ENCODE data around the gene ASNSD1.
A peak's percentile ranks its signal among the peaks of the same experiment; 100 is the strongest.

ASNSD1 gene

DNA sequence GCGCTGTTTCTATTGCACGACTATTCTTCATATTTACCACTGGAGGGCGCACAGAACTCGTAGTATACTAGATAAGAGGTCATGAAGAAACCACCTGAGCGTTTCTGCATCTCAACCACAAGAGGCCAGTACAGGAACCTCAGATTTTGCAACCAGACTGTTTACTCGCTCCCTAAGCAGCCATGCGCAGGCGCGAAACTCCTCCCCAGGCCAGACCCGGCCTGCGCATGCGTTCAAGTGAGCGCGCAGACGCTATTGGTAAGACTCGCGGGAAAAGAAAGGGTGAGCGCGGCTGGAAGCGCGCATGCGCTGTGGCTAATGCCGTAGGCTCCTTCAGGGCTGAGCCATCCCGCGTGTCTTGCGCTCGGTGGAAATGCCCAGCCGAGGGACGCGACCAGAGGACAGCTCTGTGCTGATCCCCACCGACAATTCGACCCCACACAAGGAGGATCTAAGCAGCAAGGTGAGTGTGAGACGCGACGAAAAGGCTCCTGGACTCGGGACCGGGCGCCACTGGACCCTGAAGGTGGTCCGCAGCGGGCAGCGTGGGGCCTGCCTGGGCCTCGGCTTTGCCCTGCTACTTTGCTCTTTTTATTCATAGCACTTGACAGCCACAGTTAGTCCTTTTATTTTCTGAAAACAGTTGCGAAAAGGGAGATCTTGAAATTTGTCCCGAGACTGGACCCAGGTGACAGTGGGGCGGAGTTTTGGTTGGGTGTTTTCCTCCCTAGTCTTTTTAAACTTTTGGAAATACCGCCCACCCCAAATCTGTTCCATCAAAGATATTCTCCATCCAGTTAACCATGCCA is at the start of gene ASNSD1:
Gene ASNSD1 (plus strand): TSS at position 312 of the 809 bp plus-strand sequence. CDS start 4,674 bp downstream, outside the sequence.
- DNase-seq (ENCODE audit: low spot score) = peak; percentile 100

GRCh38 chr2:189613077-189613636 is 48.1 kb upstream of the ASNSD1 start:
- DNase-seq (ENCODE audit: low spot score) = peak; percentile 41

- peak; percentile 6 for DNase-seq (ENCODE audit: low spot score)
Measured at GRCh38 chr2:189613650-189614420, 47.4 kb upstream of the ASNSD1 start.

- DNase-seq (ENCODE audit: low spot score) = no peak
Measured at GRCh38 chr2:189614585-189614984, 46.7 kb upstream of the ASNSD1 start.

GRCh38 chr2:189618197-189618596 is 43.1 kb upstream of the ASNSD1 start:
- DNase-seq (ENCODE audit: low spot score) = no peak

- DNase-seq (ENCODE audit: low spot score) = no peak
Measured at GRCh38 chr2:189621781-189622180, 39.5 kb upstream of the ASNSD1 start.

DNA sequence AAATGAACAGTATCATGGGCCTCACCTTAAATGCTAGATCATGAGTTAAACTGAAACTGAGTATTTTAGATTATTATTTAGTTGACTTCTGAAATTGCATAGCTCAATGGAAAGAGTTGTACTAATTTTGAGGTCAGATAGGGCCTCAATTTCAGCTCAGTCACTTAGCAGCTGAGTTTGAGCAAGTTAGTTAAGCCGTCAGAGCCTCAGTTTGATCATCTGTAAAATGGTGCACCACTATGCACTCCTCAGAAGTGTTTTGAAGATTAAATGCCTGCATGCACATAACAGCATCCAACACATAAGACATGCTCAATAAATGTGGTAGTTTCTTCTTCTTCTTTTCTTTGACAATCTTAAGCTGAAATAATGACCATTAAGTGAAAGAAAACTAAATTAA is 38.2 kb upstream of the ASNSD1 start:
- no peak for DNase-seq (ENCODE audit: low spot score)

GRCh38 chr2:189624648-189625355 is 36.5 kb upstream of the ASNSD1 start:
- DNase-seq (ENCODE audit: low spot score) = no peak

DNA sequence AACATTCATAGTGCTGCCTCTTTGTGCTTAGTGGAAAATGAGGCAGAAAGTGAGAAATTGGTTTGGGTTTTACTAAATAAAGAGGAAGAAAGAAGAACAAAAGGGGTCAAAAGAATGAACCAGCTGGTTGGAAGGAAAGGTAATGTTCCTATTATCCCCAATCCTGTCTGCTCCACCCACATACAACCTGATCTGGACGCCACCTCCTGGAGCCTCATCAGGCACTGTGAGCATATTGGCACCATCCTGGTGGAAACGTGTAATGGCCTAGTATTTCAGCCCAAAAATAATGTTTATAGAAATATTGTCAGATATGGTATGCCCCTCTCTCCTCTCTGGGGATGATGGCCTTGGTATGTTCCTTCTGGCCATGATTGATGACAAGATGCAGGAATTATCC is 35.6 kb upstream of the ASNSD1 start:
- no peak for DNase-seq (ENCODE audit: low spot score)

- no peak for DNase-seq (ENCODE audit: low spot score)
Measured at GRCh38 chr2:189627789-189628188, 33.5 kb upstream of the ASNSD1 start.

DNA sequence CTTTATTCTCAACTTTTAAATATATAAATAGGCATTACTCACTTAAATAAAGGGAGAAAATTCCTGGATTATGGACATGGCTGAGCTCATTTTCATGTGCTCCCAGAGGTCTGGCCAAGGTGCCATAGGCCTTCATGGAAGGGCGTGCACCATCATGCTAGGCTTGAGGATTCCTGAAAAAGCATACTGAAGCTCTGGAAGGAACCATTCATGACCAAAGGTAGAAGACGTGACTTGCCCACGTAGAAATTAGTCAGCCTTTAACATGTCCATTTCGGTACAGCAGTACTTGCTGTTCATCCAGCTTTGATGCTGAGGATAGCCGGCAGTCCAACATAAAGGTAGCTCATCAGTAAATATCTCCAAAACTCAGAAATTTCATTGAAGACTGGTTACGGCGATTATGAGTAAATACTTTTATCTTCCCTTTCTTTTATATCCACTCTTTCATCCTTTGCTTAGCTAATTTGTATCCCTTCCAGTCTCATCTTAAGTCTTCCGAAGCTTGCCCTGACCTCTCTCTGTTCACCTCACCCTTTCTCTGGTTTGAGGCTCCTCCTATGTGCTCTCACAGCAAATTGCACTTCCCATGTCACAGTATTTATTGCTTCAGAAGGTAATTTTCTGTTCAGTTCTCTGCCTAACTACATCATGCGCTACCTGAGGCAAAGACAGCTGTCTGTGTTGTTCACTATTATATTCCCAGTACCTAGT is 32.3 kb upstream of the ASNSD1 start:
- no peak for DNase-seq (ENCODE audit: low spot score)

DNA sequence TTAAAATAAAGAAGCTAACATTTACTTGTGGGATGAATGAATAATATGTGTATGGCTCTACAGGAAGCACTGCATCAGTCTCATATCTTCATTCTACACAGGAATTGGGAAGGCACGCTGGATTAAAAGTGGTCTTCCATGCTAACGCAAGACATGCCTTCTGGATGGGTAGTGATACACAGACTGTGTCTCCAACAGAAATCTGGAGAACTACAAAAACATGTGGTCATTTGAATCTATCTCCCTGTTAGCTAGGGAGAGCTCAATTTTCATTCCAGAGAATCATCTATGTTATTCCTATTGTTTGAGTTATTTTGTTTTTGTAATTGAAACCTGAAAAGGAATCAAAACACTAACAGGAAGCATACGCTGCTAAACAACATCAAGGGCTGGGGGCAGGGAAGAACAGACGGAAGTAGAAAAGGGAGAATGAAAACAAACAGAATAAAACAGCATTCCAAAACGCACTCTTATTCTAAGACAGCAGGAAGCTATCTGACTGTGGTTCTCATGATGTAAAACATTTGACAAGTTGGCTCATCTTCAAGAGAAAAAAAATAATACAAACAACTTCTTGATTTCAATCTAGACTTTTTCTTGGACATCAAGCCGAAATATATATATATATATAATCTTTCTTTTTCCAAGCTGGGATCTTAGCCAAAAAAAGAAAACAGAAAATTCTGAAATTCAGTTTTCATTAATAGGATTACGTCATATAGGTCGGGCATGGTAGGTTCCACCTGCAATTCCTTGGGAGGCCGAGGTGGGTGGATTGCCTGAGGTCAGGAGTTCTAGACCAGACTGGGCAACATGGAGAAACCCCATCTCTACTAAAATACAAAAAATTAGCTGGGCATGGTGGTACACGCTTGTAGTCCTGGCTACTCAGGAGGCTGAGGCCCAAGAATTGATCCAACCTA is 31.5 kb upstream of the ASNSD1 start:
- no peak for DNase-seq (ENCODE audit: low spot score)

DNA sequence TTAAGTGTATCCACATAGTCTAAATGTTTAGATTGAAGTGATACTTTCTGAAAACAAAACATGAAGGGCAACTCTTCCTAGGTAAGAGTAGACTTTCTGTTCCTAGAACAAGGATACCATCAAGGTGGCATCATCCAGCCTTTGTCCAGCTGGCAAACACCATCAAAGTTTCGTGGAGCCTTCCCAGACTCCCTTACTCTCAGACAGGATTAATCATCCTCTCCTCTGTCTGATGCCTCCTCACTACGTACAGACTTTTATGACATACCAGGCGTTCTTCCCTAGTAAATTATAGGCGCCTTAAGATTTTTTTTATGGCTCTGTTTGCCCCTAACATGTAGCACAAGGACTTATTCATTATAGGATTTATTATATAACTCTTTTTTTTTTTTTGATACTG is 29.4 kb upstream of the ASNSD1 start:
- DNase-seq (ENCODE audit: low spot score) = no peak

- no peak for DNase-seq (ENCODE audit: low spot score)
Measured at GRCh38 chr2:189633392-189633811, 27.9 kb upstream of the ASNSD1 start.

DNA sequence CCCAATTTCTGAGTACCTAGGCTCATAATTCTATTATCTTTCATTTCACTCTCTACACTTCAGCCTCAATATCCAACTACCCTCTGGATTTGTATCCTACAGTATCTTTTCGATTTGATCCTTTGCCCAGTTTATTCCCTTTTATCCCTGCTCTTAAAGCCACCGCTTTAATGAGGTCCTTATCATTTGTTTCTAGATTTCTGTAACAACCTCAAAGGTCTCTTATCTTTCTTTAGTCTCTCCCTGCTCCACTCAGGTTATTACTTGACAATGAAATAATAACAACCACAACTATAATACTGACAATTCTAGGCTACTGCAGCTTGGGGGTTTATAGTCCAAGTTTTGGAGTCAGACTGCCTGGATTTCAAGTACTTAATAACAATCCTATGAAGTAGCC is 25.9 kb upstream of the ASNSD1 start:
- no peak for DNase-seq (ENCODE audit: low spot score)

DNA sequence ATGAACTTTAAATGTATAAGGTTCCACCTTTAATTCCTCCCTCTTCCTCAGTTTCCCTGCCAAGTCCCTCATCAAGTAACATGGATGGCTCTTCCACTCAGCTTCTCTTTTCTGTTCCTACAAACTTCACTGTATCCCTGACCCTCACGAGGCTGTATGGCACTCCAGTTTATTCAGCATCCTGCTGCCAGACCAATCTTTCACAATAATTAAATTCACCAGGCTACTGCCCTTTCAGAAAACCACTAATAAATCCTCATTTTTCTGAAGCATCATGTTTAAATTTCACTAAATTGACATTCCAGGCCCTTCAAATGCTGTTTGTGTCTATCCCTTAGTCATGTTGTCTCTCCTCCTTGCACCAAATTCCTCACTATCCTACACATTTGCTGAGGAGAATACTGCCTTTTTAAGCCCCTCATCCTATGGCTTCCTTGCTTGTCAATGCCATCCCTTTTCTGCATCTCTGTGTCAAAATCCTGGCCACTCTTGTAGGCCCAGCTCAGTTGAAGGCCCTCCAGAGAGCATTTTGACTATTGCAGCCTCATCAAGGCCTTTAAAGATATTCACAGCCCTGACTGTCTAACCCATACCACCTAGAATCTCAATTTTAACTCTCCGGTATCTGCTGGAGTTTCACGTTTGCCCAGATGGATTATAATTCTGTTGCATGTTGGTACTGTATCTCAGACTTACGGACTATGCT is 22.8 kb upstream of the ASNSD1 start:
- no peak for DNase-seq (ENCODE audit: low spot score)

DNA sequence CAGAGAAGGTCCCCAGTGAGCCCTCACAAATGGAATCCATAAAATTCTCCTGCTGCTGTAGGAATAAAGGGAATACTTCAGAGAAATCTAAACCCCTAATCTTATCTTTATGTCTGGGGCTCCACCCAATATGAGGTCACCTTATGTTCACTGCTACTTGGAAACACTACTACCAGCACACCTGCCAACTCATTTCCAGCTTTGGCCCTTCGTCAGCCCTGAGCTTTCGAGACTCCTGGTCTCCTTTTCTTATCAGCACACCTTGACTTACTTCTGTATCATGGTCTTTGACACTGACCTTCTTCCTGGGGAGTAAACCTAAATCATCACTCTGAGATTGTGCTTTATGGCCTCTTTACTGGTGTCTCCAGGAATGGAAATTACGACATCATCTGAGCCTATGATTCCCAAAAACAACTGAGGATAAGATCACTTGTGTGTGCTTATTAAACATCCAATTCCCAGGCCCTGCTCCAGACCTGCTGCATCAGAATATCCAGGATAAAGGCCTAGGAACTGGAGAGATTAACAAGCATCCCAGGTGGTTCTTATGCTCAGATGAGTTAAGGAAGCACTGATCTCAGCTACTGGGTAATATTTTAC is 22.2 kb upstream of the ASNSD1 start:
- DNase-seq (ENCODE audit: low spot score) = peak; percentile 14

GRCh38 chr2:189641002-189641401 is 20.3 kb upstream of the ASNSD1 start:
- DNase-seq (ENCODE audit: low spot score) = no peak

GRCh38 chr2:189641590-189641989 is 19.7 kb upstream of the ASNSD1 start:
- no peak for DNase-seq (ENCODE audit: low spot score)

- no peak for DNase-seq (ENCODE audit: low spot score)
Measured at GRCh38 chr2:189646521-189646920, 14.7 kb upstream of the ASNSD1 start.

Measured in LoVo (cell line).